Left forelimb (tissue), 1 donor: Measurements from ENCODE around the gene RIC8B.

Source experiments
- DNase-seq: peaks from one replicate; pipeline ENCODE4 v3.0.0-alpha.2; 2018; ENCODE audit warnings: low spot score

RIC8B gene

DNA sequence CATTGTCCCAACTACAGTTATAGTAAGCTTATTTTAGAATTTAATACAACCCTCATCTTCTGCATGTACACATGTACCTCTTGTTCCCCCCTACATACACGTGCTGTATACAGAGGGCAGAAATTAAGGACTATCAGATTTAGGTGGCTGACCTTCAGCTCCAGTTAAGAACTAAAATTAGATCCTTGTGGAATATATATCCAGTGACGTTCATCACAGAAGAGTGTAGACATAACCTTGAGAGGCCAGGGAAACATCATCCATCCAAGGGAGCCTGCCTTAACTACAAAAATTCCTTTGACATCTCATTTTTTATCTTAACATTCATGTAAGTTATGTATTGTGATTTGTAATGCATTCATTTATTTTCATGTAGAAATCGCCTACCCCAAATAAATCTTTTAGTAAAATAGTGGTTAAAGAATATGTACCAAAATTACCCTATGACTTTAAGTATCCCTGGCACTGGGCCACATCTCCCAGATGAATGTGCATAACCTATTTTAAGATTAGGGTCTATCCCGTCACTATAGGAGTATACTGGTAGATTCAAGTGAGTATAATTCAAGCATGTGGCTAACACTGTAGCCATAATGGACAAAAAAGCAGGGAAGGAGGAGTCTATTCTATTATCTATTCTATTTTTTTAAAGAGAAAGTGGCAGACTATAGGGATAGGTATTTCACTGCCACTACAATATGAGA, 27.5 kb downstream of the RIC8B start:
- DNase-seq = no peak

DNA sequence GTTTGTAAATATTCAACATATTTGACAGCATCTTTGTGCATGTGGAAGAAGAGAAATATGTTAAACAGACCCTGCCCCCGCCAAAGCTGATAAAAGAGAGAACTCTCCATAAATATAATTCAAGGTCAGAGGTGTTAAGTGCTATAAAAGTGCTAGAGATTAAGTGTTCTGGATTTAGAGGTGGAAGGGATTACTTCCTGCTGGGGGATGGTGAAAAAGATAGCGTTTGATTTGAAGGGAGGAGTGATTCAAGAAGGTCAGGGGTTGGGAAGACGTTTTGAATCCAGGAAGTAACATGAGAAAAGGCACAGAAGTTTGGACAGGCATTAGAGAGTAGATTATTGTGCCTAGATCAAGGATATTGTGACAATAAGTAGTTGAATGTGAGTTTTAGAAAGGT, 30.2 kb downstream of the RIC8B start:
- DNase-seq = no peak

DNA sequence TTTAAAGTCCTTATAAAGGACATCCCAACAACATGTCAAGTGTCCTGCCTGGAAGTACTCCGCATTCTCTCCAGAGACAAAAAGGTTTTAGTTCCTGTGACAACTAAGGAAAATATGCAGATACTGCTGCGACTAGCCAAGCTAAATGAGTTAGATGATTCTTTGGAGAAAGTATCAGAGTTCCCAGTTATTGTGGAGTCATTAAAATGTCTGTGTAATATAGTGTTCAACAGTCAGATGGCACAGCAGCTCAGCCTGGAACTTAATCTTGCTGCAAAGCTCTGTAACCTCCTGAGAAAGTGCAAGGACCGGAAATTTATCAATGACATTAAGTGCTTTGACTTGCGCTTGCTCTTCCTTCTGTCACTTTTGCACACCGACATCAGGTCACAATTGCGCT, 40.2 kb downstream of the RIC8B start:
- DNase-seq = no peak

DNA sequence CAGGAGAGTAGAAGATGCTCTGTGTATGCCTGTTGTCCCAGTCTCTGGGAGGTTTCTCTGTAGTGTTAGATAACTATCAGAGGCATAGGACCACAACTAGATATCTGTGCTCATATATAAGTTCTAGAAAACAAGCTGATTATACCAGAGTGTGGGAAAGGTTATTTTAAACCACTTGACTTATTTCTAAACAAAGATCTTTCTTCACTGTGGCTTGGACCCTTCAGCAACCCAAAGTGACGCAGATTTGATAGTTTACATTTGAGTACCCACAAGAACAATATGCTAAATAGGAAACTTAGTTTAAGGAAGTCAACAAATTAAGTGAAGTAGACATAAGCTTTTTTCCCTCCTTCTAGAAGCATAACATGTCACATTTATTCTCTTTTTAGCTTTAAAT, 41.3 kb downstream of the RIC8B start:
- DNase-seq = no peak

DNA sequence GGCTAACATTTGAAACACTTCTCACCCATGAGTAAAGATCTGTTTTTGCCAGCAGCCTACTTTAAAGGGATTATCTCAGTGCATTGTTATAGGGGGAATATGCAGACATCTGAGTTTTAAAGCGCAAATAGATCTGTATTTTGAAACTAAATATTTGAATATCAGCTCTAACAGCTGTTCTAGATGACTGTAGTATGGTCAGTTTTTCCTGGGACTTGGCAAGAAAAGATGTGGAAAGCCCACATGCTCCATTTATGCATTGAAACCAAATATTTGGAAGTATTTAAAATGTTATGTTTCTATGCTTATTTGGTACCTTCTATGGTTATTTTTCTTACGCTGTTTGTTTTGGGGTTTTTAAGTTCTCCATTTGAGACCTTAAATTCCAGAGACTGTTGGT, 41.7 kb downstream of the RIC8B start:
- DNase-seq = no peak

DNA sequence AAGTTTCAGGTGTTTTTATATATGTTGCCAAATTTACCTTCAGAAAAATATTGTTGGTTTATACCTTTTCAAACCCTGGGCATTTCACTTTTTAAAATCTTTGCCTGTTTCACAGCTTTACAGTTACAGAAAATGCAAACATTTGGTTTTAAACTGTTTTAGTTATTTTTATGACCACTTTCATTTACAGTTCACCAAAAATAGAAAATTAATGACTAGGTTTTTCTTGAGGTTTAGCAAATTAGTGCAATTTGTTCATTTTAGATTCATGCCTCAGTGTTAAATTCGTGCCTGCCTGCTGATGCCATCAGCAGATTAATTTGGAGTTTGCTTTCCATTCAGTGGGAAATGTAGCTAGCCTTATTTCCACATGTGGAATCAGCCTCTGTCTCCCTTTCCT, 45.5 kb downstream of the RIC8B start:
- no peak for DNase-seq

DNA sequence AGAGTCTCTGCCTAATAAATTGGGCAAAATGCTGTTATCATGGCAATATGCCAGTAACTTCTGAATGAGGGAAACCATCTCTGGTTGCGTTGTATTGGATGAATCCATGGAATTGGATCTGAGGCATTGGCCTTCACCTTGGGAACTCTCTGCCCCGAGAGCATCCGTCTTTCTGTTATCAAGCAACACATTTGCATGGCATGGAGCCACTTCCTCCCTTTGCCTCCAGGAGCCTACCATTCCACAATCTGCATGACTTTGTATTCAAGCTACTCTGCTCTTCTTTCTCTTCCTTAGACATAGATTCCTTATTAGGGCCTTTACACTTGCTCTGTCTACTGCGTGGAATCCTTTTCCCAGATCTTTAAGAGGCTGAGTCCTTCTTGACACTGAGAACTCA, 57.2 kb downstream of the RIC8B start:
- no peak for DNase-seq

DNA sequence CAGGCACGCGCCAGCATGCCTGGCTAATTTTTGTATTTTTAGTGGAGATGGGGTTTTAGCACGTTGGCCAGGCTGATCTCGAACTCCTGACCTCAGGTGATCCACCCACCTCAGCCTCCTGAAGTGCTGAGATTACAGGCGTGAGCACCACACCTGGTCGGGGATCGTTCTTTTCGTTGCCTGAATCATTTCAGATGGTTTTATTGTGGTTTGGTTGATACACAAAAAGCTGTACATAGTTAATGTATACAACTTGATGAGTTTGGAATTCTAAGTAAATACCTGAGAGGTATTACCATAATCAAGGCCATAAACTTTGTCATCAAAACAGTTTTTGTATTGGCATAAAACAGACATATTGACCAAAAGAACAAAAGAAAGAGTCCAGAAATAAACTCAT, 63.3 kb downstream of the RIC8B start:
- DNase-seq = no peak

DNA sequence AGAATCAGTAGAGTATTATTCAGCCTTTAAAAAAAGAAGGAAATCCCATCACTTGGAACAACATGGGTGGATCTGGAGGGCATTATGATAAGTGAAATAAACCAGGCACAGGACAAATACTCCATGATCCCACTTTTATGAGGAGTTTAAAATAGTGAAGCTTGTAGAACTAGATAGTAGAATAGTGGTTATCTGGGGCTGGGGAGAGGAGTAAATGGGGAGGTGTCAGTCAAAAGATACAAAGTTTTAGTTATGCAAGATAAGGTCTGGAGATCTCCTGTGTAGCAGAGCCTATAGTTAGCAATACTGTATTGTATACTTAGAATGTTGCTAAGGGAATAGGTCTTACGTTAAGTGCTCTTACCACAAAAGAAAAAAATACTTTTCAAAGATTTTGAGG, 64.9 kb downstream of the RIC8B start:
- no peak for DNase-seq

DNA sequence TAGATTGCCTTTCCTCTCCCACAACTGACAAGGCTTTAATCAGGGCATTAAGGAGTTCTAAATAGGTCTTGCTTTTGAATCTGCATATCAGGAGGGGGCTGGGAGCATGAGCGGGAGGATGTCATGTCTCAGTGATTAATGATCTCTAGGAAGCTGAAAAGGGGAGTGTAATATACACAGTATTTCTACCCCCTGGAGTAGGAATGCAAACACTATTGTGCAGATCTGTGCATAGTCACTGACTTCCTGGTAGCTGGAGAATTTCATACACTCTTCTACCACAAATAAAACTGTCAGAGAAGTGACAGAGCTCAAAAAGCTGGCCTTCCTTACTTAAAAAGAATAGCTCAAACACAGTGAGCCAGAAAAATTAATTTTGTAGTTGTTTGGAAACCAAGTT, 65.8 kb downstream of the RIC8B start:
- DNase-seq = no peak

DNA sequence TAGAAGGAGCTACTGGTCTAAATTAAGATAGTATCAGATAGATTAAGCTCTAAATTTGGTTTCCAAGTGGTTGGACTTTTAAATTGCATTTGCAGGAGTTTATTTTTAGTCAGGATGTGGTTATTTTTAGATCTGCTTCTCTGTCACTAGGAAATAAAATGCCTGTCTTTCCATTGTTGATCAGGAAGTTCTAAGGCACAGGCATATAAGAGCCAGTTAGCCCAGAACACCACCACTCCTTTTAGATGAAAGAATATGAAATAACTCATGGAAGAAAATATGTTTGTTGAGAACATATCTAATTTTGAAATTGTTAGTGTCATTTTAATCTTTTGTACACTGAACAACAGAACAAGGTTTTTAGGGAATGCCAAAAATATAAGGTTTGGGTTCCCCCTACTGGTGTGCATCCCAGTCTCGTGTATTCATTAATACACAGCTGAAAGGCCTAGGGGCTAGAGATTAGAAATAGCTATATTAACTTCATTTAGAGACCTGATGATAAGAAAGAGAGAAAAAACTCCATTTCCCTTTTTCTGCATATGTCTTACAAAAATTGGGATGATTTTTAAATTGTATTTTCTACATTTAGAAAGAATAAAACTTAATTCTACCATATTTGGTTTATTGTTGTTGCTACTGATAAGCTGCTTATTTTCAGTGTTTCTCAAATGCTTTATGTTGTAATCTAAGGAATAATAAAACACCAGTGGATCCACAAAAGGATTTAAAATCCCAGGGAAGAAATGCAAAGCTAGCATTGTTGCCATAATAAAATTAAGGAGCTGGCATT, 67.2 kb downstream of the RIC8B start:
- DNase-seq = no peak

DNA sequence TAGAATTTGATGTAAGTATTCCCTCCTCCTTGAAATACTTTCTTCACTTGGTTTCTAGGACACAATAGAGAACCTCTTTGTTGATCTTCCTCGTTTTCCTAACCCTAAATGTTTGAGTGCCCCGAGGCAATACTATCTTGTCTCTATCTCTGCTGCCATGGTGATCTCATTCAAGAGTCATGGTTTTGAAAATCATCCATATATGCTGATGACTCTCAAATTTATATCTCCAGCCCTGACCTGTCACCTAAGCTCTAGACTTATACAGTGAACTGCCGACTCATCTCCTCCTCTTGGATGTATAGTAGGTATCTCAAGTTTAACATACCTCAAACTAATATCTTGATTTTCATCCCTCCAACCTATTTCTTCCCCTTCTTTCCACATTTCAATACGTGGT, 71.4 kb downstream of the RIC8B start:
- DNase-seq = no peak

DNA sequence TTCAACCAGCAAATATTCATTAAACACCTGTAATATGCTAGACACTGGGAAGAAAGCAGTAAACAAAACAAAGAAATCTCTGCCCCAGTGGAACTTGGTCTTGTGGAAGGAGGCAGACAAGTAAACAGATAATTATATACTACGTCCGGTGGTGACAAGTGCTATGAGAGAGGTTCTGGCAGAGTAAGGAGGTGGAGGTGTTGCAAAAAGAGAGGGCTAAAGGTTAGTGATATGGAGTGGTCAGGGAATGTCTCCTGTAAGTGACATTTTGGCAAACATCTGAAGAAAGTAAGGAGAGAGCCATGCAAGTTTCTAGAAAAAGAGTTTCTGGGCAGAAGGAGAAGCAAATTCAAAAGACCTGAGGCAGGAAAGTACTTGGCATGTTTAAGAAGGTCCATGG, 73.4 kb downstream of the RIC8B start:
- DNase-seq = no peak

DNA sequence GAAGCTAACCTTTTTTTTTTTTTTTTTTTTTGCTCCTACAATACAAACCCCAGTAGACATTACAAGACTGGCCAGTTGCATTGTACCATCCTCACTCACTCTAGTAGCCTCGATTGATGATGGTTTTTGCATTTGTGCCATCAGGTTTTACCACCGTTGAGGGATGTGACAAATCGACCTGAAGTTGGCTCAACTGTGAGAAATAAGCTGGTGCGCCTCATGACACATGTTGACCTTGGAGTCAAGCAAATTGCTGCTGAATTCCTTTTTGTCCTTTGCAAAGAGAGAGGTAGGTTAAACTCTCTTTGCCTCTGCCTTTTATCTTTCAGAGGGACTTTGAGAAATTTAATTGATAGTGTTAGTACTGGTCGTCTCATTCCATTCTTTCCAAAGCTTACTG, 76.8 kb downstream of the RIC8B start:
- DNase-seq = no peak

DNA sequence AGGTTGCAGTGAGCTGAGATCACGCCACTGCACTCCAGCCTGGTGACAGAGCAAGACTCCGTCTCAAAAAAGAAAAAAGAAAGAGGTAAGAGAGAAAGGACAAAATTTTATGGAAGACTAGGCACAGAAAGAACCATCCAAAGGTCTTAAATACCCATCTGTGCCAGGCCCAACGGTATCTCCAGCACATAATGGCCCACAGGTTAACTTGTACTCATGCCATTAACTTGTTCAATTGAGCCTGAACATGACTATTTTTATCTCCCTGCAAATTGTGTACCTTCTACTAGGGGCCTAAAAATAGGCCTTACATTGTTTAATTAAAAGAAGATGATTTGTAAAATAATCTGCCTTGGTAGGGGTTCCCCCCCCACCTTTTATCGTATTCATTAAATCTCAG, 80.2 kb downstream of the RIC8B start:
- DNase-seq = no peak

DNA sequence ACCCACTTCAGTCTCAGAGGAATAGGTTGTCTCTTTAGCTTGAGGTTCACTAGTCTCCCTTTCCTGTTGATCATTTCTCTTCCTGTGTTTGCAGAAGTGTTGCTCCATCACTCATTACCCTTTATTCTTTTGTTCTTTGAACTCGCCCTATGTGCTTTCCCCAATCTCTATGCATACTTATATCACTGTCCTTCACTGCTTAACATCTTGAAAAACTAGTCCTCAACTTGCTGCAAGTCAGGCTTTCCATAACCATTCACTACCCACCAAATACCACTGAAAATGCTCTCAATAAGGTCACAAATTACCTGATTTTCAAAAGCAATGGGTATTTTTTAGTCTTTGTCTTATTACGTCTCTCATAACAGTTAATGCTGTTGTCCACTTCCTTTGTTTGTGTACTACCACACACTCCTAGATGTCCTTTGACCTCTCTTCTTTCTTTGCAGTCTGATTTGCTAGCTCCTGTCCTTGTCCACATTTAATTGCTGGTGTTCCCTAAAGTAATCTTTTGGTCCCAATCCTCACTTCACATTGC, 80.8 kb downstream of the RIC8B start:
- DNase-seq = no peak

DNA sequence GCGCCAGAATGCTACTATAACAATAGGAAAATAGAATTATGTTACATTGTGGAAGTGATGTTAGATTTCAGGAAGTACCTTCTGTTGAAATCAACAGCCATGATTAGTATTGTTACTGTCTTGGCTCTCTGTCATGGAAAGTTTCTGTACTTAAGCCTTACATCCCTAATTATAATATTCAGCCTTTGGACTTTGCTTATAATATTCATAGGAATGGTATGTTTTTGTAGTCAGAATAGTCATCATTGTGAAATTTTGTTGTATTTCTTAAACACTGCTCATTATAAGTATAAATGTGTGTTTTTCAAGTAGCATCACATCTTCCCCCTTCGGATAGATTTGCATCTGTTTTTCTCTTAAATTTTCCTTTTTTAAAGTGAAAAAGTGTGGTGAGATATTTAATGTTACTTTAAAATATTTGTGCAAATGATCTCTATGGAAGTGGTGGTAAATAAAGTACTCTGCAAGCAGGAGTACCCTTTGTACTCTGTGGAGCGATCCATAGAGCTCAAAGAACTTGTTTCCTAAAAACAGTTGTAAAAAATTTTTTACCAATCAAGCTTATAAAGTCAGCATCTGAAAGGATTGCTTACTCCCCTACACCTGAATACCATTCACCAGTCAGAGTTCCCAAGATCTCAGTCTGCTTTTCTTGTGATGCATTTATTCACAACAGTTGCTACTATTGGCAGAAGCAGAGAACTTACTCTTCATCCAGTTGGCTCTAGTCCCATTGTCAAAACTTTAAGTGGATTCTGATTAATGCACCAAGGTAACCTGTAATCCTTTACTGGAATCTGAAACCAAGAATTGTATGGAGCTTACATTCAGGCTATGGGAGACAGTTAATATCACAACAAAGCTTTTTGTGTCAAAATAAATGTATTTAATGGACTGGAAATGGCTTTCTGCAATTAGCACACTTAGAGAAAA, 87.8 kb downstream of the RIC8B start:
- no peak for DNase-seq

DNA sequence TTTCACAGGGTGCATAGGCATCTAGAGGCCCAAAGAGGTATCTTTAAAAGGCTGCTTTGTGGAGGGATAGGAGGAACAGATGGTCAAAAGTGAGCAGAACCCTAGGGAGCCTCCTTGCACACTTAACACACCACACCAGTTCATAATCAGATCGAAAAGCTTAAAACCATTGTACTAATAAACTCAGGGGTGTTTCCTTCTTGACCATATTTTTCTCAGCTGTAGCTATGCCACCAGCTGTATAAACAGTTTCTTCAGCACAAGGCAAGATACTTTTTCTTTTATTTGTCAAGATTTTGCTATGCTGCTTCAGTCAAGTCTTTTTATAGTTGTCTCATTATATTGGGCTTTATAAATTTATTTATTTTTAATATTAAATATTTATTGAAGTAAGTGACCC, 88.7 kb downstream of the RIC8B start:
- no peak for DNase-seq

DNA sequence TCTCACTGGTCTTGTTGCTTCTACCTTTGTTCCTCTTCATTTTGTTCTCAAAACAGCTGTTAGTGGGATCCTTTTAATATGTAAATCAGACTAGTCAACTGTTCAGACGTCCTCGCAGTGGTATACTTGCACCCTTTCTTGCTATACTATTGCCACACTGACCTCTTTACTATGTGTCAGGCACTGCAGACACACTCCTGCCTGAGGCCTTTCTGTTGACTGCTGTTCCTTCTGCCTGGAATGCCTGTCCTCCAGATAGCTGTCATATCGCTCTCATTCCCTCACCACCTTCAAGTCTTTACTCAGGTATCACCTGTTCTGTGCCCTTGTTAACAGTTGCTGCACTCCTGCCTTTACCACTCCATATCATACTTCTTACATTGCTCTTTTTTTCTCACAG, 91.2 kb downstream of the RIC8B start:
- no peak for DNase-seq

DNA sequence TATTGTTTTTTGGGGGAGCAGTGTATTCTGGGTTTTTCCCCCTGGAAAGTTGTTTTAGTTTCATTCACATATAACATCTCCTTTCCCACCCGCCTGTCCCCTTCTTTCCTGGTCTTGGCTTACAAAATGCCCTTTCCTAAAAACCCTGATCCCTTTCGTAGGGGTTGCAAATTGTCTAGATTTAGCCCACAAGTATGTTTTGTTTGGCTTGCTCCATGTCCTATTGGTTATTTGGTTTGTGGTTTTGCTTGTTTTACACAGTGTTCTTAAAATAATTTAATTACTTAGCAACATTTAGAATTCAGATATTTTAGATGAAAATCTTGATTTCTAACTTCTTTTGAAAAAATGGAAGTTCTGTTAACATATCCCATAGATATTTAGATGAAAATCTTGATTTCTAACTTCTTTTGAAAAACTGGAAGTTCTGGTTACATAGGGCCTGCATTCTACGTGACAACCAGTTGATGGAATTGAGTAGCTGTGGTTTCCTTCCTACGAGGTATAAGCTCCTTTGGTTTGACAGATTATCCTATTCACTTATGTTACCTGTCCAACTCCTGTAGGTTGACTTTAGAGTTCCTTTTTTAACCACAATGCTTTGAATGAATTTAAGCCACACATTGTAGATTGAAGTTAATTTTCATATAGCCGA, 92.1 kb downstream of the RIC8B start:
- no peak for DNase-seq

DNA sequence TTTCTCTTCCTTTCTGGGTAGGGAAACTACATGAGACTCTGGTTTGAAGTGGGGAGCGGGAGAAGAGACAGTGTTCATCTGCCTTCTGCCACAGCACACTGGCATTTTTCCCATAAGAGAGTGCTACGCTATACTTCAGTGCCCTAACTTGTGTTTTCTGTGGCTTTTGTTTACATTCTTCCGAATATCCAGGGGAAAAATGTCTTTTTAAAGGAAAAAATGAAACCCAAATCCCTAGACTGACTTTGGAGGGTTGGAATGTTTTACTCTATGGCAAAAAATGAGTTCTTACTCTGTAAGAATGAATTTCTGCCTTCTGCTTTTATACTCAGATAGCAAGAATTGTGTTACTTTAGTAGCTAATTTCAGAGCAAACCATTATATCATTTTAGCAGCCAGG, 93.2 kb downstream of the RIC8B start:
- no peak for DNase-seq
